ENCODE measurements around the gene ENTPD1.
"Not testable (repeated sequence)": the region's sequence is repeated elsewhere in the genome, so short reads cannot be mapped to it uniquely, and the experiment has no call there.

ENTPD1 gene

GRCh38 chr10:95756041-95756761, at the start of gene ENTPD1:
Gene ENTPD1 (plus strand): TSS chr10:95756163. CDS start chr10:95756240, 77 bp downstream.
- no peak for DNase-seq (ENCODE audit: insufficient read length, low spot score)

GRCh38 chr10:95706573-95706972, 49.4 kb upstream of the ENTPD1 start:
- DNase-seq (ENCODE audit: insufficient read length, low spot score): no peak
- no peak for FAIRE-seq

More at GRCh38 chr10:95756041-95756761, at the start of gene ENTPD1:
- no peak for FAIRE-seq

- FAIRE-seq: no peak
- no peak for DNase-seq (ENCODE audit: insufficient read length, low spot score)
Measured at GRCh38 chr10:95706990-95707389, 49.0 kb upstream of the ENTPD1 start.

GRCh38 chr10:95711492-95711891, 44.5 kb upstream of the ENTPD1 start:
- DNase-seq (ENCODE audit: insufficient read length, low spot score): no peak
- FAIRE-seq: no peak

- no peak for FAIRE-seq
- DNase-seq (ENCODE audit: insufficient read length, low spot score): no peak
Measured at GRCh38 chr10:95716466-95716865, 39.5 kb upstream of the ENTPD1 start.

GRCh38 chr10:95716866-95717265, 39.1 kb upstream of the ENTPD1 start:
- DNase-seq (ENCODE audit: insufficient read length, low spot score) (no peak), FAIRE-seq (no peak)

GRCh38 chr10:95720745-95721144, 35.2 kb upstream of the ENTPD1 start:
- FAIRE-seq; DNase-seq (ENCODE audit: insufficient read length, low spot score): not testable (repeated sequence)

GRCh38 chr10:95722496-95722895, 33.5 kb upstream of the ENTPD1 start:
- not testable (repeated sequence) for DNase-seq (ENCODE audit: insufficient read length, low spot score); FAIRE-seq

DNA sequence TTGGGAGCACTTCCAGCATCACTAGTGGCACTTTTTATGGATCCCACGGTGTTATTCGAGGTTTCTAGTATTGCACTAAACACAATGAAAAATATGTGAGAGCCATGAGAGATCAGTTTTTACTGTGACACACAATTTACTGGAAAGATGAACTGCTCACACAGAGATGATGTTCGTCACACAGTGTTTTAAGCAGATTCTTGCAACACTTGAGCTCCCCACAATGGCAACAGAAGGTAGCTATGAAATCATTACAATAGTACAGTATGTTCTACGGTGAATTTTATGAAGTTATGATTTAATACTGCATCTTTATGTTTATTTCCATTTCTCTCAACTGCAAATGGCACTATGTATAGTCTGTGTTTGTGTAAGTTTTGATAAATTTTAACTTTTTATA, 27.4 kb upstream of the ENTPD1 start:
- DNase-seq (ENCODE audit: insufficient read length, low spot score) (no peak), FAIRE-seq (no peak)

GRCh38 chr10:95729323-95730055, 26.5 kb upstream of the ENTPD1 start:
- DNase-seq (ENCODE audit: insufficient read length, low spot score): no peak
- no peak for FAIRE-seq

DNA sequence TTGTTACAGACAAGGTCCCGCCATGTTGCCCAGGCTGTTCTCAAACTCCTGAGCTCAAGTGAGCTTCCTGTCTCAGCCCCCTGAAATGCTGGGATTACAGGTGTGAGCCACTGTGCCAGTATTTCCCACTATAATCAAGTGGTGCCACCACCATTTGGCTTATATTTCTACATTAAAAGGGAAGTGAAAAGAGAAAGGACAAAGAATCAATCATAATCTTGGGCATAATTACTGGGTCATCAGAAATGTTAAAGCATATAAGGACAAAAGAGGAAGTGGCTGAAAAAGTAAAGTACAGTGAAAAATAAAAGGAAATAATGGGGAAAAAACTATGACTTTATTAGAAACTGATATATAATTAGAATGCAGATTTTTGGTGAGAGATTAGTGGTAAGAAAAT, 25.7 kb upstream of the ENTPD1 start:
- DNase-seq (ENCODE audit: insufficient read length, low spot score) (no peak), FAIRE-seq (no peak)

- not testable (repeated sequence) for DNase-seq (ENCODE audit: insufficient read length, low spot score); FAIRE-seq
Measured at GRCh38 chr10:95732907-95733306, 23.1 kb upstream of the ENTPD1 start.

- DNase-seq (ENCODE audit: insufficient read length, low spot score) (no peak), FAIRE-seq (no peak)
Measured at GRCh38 chr10:95739056-95739455, 16.9 kb upstream of the ENTPD1 start.

DNA sequence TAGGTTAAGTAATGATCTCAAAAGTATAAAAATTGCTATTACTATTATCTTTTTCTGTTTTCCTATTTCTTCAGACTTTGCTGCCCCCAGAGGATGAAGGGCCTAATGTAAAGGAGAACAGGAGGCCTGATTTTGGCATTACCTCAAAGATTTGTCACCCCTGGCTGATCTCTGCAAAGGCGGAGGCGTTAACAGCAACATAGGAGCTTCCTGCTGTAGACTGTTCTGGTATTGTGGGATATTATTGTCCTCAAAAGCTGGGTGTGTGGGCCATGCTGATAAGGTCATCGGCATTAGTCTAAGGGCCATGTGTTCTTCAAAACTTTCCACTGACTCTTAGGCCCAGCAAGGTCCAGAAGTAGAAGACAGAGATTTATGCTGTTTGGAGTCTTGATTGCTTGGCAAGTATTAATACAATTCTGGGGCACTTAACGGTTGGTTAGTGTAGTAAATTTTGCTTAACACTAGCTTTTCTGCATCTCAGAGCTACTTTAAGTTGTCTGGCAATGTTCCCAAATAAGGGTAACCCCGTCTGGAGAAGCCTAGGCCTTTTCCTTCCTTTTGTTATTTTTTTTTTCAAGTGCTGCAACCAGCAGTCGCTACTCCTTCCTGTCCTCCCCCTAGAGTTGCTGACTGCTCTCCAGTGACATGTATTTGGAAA, 14.0 kb upstream of the ENTPD1 start:
- no peak for FAIRE-seq
- no peak for DNase-seq (ENCODE audit: insufficient read length, low spot score)

- FAIRE-seq (no peak), DNase-seq (ENCODE audit: insufficient read length, low spot score) (no peak)
Measured at GRCh38 chr10:95742485-95742884, 13.5 kb upstream of the ENTPD1 start.

GRCh38 chr10:95742962-95743535, 12.9 kb upstream of the ENTPD1 start:
- no peak for FAIRE-seq
- DNase-seq (ENCODE audit: insufficient read length, low spot score): no peak

GRCh38 chr10:95745501-95745900, 10.5 kb upstream of the ENTPD1 start:
- no peak for FAIRE-seq
- DNase-seq (ENCODE audit: insufficient read length, low spot score): no peak

DNA sequence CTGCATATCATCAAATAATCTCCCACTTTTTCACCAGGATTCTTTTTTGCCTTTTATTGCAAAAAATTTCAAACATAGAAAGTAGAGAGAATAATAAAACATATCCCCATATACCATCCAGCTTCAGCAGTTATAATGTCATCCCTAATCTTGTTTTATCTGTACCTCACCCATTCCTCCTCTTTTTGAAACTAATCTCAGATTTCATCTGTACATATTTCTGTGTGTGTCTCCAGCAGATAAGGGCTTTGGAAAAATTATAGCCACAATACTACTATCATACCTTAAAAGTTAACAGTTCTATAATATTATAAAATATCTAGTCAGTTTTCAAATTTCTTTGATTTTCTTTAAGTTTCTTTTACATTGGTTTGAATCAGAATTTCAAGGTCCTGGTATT, 7.6 kb upstream of the ENTPD1 start:
- FAIRE-seq: no peak
- no peak for DNase-seq (ENCODE audit: insufficient read length, low spot score)

DNA sequence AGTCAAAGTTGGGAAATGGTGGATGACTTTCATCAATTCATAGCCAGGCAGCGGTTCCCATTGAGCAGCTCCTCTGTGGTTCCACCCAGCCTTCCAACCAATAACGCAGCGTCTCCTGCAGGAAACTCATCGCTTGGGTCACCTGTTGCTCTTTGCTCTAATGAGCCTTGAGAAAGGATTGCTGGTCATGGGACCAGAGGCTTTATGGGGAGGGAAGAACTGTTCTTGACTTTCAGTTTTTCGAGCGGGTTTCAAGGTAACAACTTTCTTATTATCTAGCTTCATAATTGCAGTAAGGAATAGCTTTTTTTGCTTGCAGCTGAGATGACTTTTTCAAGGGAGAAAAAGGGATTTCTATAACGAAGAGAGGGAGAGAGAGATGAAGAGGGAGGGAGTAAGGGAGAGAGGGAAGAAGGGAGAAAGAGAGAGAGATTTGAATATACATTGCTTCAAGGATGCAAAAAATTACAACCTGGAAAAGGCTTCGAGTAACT, 405 bp upstream of the ENTPD1 start:
- DNase-seq (ENCODE audit: insufficient read length, low spot score) (no peak), FAIRE-seq (no peak)

DNA sequence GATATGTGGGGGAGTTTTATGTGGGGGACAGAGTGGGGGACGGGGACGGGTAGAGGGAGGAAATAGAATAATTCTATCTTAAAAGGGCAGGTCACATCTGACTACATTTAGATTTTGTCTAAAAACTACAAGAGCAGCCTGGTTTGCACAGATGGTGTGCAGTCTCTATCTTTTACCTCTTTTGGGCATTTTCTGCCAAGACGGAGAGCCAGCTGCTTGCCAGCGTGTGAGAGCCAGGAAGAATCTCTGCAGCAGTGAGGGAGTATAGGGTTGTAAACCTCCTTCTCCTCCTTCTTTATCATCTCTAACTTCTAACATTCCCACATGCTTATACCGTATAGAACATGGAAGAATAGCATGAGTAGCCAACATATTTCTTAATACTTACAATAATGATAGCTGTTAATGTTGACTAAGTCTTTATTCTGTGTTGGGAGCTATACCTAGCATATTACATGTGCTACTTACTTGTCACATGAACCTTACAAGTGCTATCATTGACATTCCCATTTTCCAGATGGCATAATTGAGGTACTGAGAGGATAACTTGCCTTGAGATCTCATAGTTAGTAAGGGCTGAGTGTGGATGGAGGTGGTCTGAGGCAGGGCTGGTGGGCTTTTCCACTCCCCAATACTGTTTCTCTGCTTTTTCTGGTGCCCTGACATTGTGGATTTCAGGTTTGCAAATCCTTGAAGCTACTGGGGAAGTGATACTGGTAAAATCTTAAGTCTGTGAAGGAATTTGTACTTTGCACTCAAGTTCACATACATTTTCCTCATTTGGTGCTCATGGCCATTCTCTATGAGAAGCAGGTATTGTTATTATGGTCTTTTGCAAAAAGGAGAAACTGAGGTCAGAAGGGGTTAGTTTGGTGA, 1.1 kb downstream of the ENTPD1 start:
- FAIRE-seq (no peak), DNase-seq (ENCODE audit: insufficient read length, low spot score) (no peak)

Data from HTR-8/SVneo (cell line).